Trophoblast cell (in vitro differentiated cells and primary cell): ENCODE data around the gene F2RL2.

Experiments used
- DNase-seq, 2 donors: peaks; one replicate each; pipeline ENCODE4 v3.0.0-alpha.2; 2016
- H2AFZ ChIP-seq: 2 replicates; pipeline ENCODE4 v1.6.1; 2013; ENCODE audit warnings: low read length, moderate library complexity, mild to moderate bottlenecking; ENCODE audit not compliant: insufficient read depth, poor library complexity
- H2AK5ac ChIP-seq: 2 replicates; pipeline ENCODE4 v1.6.1; 2013; ENCODE audit warnings: mild to moderate bottlenecking, low read length
- H2BK120ac ChIP-seq: 2 replicates; pipeline ENCODE4 v1.6.1; 2013; ENCODE audit warnings: low read length, mild to moderate bottlenecking, moderate library complexity; ENCODE audit not compliant: insufficient read depth, poor library complexity
- H2BK12ac ChIP-seq: 2 replicates; pipeline ENCODE4 v1.6.1; 2013; ENCODE audit warnings: mild to moderate bottlenecking, low read length, moderate library complexity
- H2BK5ac ChIP-seq: 2 replicates; pipeline ENCODE4 v1.6.1; 2013; ENCODE audit warnings: low read length, low read depth, moderate library complexity, mild to moderate bottlenecking; ENCODE audit not compliant: poor library complexity
- H3K14ac ChIP-seq: 2 replicates; pipeline ENCODE4 v1.6.1; 2013; ENCODE audit warnings: mild to moderate bottlenecking, low read length
- H3K18ac ChIP-seq: 2 replicates; pipeline ENCODE4 v1.6.1; 2013; ENCODE audit warnings: mild to moderate bottlenecking, low read length
- H3K23ac ChIP-seq: 2 replicates; pipeline ENCODE4 v1.6.1; 2013; ENCODE audit warnings: low read length
- H3K27ac ChIP-seq: 2 replicates; pipeline ENCODE4 v1.5.1; 2013; ENCODE audit warnings: low read depth, mild to moderate bottlenecking, inconsistent platforms, low read length, moderate library complexity
- H3K27me3 ChIP-seq: 2 replicates; pipeline ENCODE4 v1.6.1; 2013; ENCODE audit warnings: inconsistent platforms, mild to moderate bottlenecking, low read length, moderate library complexity; ENCODE audit not compliant: insufficient read depth
- H3K36me3 ChIP-seq, 2 experiments: 1 replicate in 1 of 2; 2 replicates in 1 of 2; pipeline ENCODE4 v1.6.1; 2013; ENCODE audit warnings: low read length in 2 of 2, mild to moderate bottlenecking in 2 of 2, moderate library complexity in 1 of 2; ENCODE audit not compliant: insufficient read depth in 2 of 2, control insufficient read depth in 1 of 2
- H3K4ac ChIP-seq: 2 replicates; pipeline ENCODE4 v1.6.1; 2013; ENCODE audit warnings: low read depth, mild to moderate bottlenecking, low read length, moderate library complexity
- H3K4me1 ChIP-seq, 2 experiments: 1 replicate in 1 of 2; 2 replicates in 1 of 2; pipeline ENCODE4 v1.6.1; 2013; ENCODE audit warnings: low read length in 2 of 2, mild to moderate bottlenecking in 2 of 2, moderate library complexity in 1 of 2; ENCODE audit not compliant: insufficient read depth in 2 of 2, control insufficient read depth in 1 of 2
- H3K4me2 ChIP-seq: 2 replicates; pipeline ENCODE4 v1.6.1; 2013; ENCODE audit warnings: inconsistent platforms, mild to moderate bottlenecking, low read length, moderate library complexity
- H3K4me3 ChIP-seq: 2 replicates; pipeline ENCODE4 v1.5.1; 2013; ENCODE audit warnings: mild to moderate bottlenecking, low read depth, low read length, inconsistent platforms
- H3K79me1 ChIP-seq: one replicate; pipeline ENCODE4 v1.6.1; 2013; ENCODE audit warnings: low read length
- H3K79me2 ChIP-seq: 2 replicates; pipeline ENCODE4 v1.6.1; 2013; ENCODE audit warnings: low read length, mild to moderate bottlenecking; ENCODE audit not compliant: control insufficient read depth, insufficient read depth, poor library complexity
- H3K9ac ChIP-seq: 2 replicates; pipeline ENCODE4 v1.6.1; 2013; ENCODE audit warnings: mild to moderate bottlenecking, low read length
- H3K9me3 ChIP-seq: 2 replicates; pipeline ENCODE4 v1.6.1; 2013; ENCODE audit warnings: low read depth, mild to moderate bottlenecking, control low read depth, inconsistent platforms, low read length; ENCODE audit not compliant: insufficient read depth
- H4K12ac ChIP-seq: 2 replicates; pipeline ENCODE4 v1.6.1; 2013; ENCODE audit warnings: low read depth, mild to moderate bottlenecking, low read length, moderate library complexity
- H4K8ac ChIP-seq: 2 replicates; pipeline ENCODE4 v1.6.1; 2013; ENCODE audit warnings: low read depth, mild to moderate bottlenecking, low read length, moderate library complexity
- H4K91ac ChIP-seq: one replicate; pipeline ENCODE4 v1.6.1; 2013; ENCODE audit warnings: low read depth, mild to moderate bottlenecking, low read length, moderate library complexity
- WGBS: extraction: QIAGEN DNeasy Blood & Tissue Kit; methylation state at CpG from one replicate; pipeline ENCODE4 v1.1.7; 2013; ENCODE audit warnings: missing lambda C conversion rate; ENCODE audit not compliant: insufficient read length, insufficient coverage; ENCODE audit errors: extremely low coverage; 5-methylcytosine and 5-hydroxymethylcytosine counted together

The F2RL2 gene

GRCh38 chr5:76585783-76586217 lies 37.4 kb downstream of the F2RL2 start:
- no CpG with 5 or more reads among the region's 3 CpGs for WGBS
- Histone ChIP-seq H3K23ac (no peak overlapping the region), H2AFZ (no peak overlapping the region), H4K12ac (no peak overlapping the region), H3K79me1 (no peaks in the 10 kb centered on the region), H3K4me3 (no peak overlapping the region), H3K4ac (no peak overlapping the region), H3K14ac (no peak overlapping the region), H4K91ac (no peak overlapping the region), H3K4me2 (no peak overlapping the region), H4K8ac (no peak overlapping the region), H3K79me2 (no peaks in the 10 kb centered on the region), H2BK120ac (no peak overlapping the region), H3K4me1 (no peaks in the 10 kb centered on the region), H3K27me3 (no peaks in the 10 kb centered on the region), H3K36me3 (no peaks in the 10 kb centered on the region), H2BK5ac (no peak overlapping the region), H3K18ac (no peak overlapping the region), H3K27ac (no peak overlapping the region), H3K9ac (no peak overlapping the region), H2BK12ac (no peak overlapping the region), H2AK5ac (no peak overlapping the region), H3K9me3 (no peaks in the 10 kb centered on the region)
- no peak for DNase-seq

- Histone ChIP-seq H4K8ac (no peak overlapping the region), H2BK120ac (no peak overlapping the region), H3K4ac (no peak overlapping the region), H3K4me1 (no peaks in the 10 kb centered on the region), H3K18ac (no peak overlapping the region), H3K79me2 (no peaks in the 10 kb centered on the region), H3K9ac (no peak overlapping the region), H4K91ac (no peak overlapping the region), H3K36me3 (no peaks in the 10 kb centered on the region), H3K4me2 (no peak overlapping the region), H3K79me1 (no peaks in the 10 kb centered on the region), H3K14ac (no peak overlapping the region), H2BK5ac (no peak overlapping the region), H3K23ac (no peak overlapping the region), H3K27me3 (no peaks in the 10 kb centered on the region), H2AK5ac (no peak overlapping the region), H3K4me3 (no peak overlapping the region), H3K27ac (no peak overlapping the region), H2AFZ (no peak overlapping the region), H3K9me3 (no peaks in the 10 kb centered on the region), H4K12ac (no peak overlapping the region), H2BK12ac (no peak overlapping the region)
- WGBS = no CpG with 5 or more reads among the region's 7 CpGs
- peak in 1 of 2 donors; percentile 49 for DNase-seq
These were observed 39.8 kb downstream of the F2RL2 start for GRCh38 chr5:76583163-76584047.

GRCh38 chr5:76582230-76583162 lies 40.7 kb downstream of the F2RL2 start:
- DNase-seq = peak; percentile 9 to 43

GRCh38 chr5:76580981-76581380 lies 42.2 kb downstream of the F2RL2 start:
- Histone ChIP-seq H2BK12ac (no peak overlapping the region), H3K27ac (no peak overlapping the region), H3K18ac (no peak overlapping the region), H4K12ac (no peak overlapping the region), H2BK5ac (no peak overlapping the region), H2AFZ (no peak overlapping the region), H3K4ac (no peak overlapping the region), H3K9ac (no peak overlapping the region), H2AK5ac (no peak overlapping the region), H3K27me3 (no peaks in the 10 kb centered on the region), H3K4me3 (no peak overlapping the region), H3K14ac (no peak overlapping the region), H3K79me2 (no peaks in the 10 kb centered on the region), H3K4me1 (no peaks in the 10 kb centered on the region), H3K79me1 (no peaks in the 10 kb centered on the region), H3K4me2 (no peak overlapping the region), H3K36me3 (no peaks in the 10 kb centered on the region), H2BK120ac (no peak overlapping the region), H4K91ac (no peak overlapping the region), H4K8ac (no peak overlapping the region), H3K23ac (no peak overlapping the region), H3K9me3 (no peaks in the 10 kb centered on the region)
- DNase-seq = no peak
- no CpG with 5 or more reads among the region's 3 CpGs for WGBS

More at GRCh38 chr5:76582230-76583162, 40.7 kb downstream of the F2RL2 start:
- Histone ChIP-seq H3K4ac (no peak overlapping the region), H3K4me3 (no peak overlapping the region), H2AFZ (no peak overlapping the region), H3K9me3 (no peaks in the 10 kb centered on the region), H3K4me1 (no peaks in the 10 kb centered on the region), H3K18ac (no peak overlapping the region), H3K23ac (no peak overlapping the region), H3K36me3 (no peaks in the 10 kb centered on the region), H2BK12ac (no peak overlapping the region), H4K8ac (no peak overlapping the region), H3K4me2 (no peak overlapping the region), H3K9ac (no peak overlapping the region), H4K91ac (no peak overlapping the region), H4K12ac (no peak overlapping the region), H3K14ac (no peak overlapping the region), H3K27me3 (no peaks in the 10 kb centered on the region), H3K27ac (no peak overlapping the region), H2BK120ac (no peak overlapping the region), H2AK5ac (no peak overlapping the region), H3K79me1 (no peaks in the 10 kb centered on the region), H2BK5ac (no peak overlapping the region), H3K79me2 (no peaks in the 10 kb centered on the region)
- no CpG with 5 or more reads among the region's 6 CpGs for WGBS
